ENCODE results near the gene APPL2.

APPL2 gene

GRCh38 chr12:105221583-105222283, 14.2 kb downstream of the APPL2 start:
- TF ChIP-seq GLIS3 (CRISPR knock-in tag; IDR thresholded peaks at IDR 0.05), result no peak
- no peak for TF ChIP-seq ZFP3 (CRISPR knock-in tag; IDR thresholded peaks at IDR 0.05)
- TF ChIP-seq TCF4 (CRISPR knock-in tag; IDR thresholded peaks at IDR 0.05; ENCODE audit: borderline replicate concordance), result no peak
- TF ChIP-seq ZNF8 (CRISPR knock-in tag; IDR thresholded peaks at IDR 0.05), result no peak
- no peak for TF ChIP-seq ZNF565 (CRISPR knock-in tag; conservative IDR thresholded peaks at IDR 0.05; ENCODE audit: low read depth)
- no peak for TF ChIP-seq SNAI2 (CRISPR knock-in tag; IDR thresholded peaks at IDR 0.05)
- no peak for ATAC-seq

- TF ChIP-seq OSR1 (CRISPR knock-in tag; IDR thresholded peaks at IDR 0.05), result no peak
- TF ChIP-seq RARB (CRISPR knock-in tag; IDR thresholded peaks at IDR 0.05), result no peak
- TF ChIP-seq CSDC2 (CRISPR knock-in tag; IDR thresholded peaks at IDR 0.05), result no peak
- no peak for TF ChIP-seq TSHZ2 (CRISPR knock-in tag; IDR thresholded peaks at IDR 0.05)
- no peak for TF ChIP-seq POU6F1 (CRISPR knock-in tag; IDR thresholded peaks at IDR 0.05; ENCODE audit: borderline replicate concordance, low read depth)
- TF ChIP-seq TCF4 (CRISPR knock-in tag; IDR thresholded peaks at IDR 0.05; ENCODE audit: borderline replicate concordance), result no peak
- no peak for TF ChIP-seq GLIS3 (CRISPR knock-in tag; IDR thresholded peaks at IDR 0.05)
- no peak for TF ChIP-seq ZNF8 (CRISPR knock-in tag; IDR thresholded peaks at IDR 0.05)
- no peak for TF ChIP-seq ZFP30 (CRISPR knock-in tag; IDR thresholded peaks at IDR 0.05)
Measured at GRCh38 chr12:105220929-105221290, 15.1 kb downstream of the APPL2 start.

GRCh38 chr12:105220150-105220928, 15.6 kb downstream of the APPL2 start:
- ATAC-seq, result no peak
- TF ChIP-seq ZFP3 (CRISPR knock-in tag; IDR thresholded peaks at IDR 0.05) (no peak), ZC3H10 (CRISPR knock-in tag; IDR thresholded peaks at IDR 0.05) (no peak), TSHZ2 (CRISPR knock-in tag; IDR thresholded peaks at IDR 0.05) (no peak), CSDC2 (CRISPR knock-in tag; IDR thresholded peaks at IDR 0.05) (no peak), TOX (CRISPR knock-in tag; IDR thresholded peaks at IDR 0.05; ENCODE audit: borderline replicate concordance) (no peak), CSRNP3 (CRISPR knock-in tag; IDR thresholded peaks at IDR 0.05) (no peak), ZNF8 (CRISPR knock-in tag; IDR thresholded peaks at IDR 0.05) (no peak), GLIS3 (CRISPR knock-in tag; IDR thresholded peaks at IDR 0.05) (no peak), ZNF70 (CRISPR knock-in tag; IDR thresholded peaks at IDR 0.05) (no peak), ARNTL (CRISPR knock-in tag; IDR thresholded peaks at IDR 0.05; ENCODE audit: borderline replicate concordance, low read depth) (no peak), BACH2 (CRISPR knock-in tag; IDR thresholded peaks at IDR 0.05; ENCODE audit: borderline replicate concordance) (no peak), TCF4 (CRISPR knock-in tag; IDR thresholded peaks at IDR 0.05; ENCODE audit: borderline replicate concordance) (no peak), ESRRG (CRISPR knock-in tag; IDR thresholded peaks at IDR 0.05) (no peak), OSR1 (CRISPR knock-in tag; IDR thresholded peaks at IDR 0.05) (no peak), SNAI2 (CRISPR knock-in tag; IDR thresholded peaks at IDR 0.05) (no peak)

More at GRCh38 chr12:105220929-105221290, 15.1 kb downstream of the APPL2 start:
- no peak for ATAC-seq
